SHP77 treated with DMSO at 0.1 percent for 48 hours (cell line): ENCODE results near the gene C1QTNF3.

Source experiments
- DNase-seq: peaks from one replicate; lab custom pipeline; 2025; lab: John Stamatoyannopoulos, UW

The C1QTNF3 gene

DNA sequence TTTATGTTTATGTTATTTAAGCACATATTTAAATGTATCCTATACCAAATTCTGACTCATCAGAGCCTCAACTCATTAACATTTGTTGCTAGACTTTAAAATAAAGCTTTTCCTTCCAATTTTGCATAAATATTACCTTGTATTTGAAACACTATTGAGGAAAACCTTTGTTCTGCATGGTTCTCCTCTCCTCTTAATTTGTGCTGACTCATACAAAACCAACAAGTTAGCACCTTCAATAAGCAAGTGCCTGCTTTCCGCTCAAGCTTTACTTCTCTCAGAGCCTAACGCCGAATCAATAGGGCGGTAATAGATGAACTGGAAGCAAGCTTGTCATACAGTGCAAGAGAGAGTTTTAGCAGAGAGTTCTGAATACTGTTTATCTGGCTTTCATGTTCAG lies 43.0 kb downstream of the C1QTNF3 start:
- no peak for DNase-seq

DNA sequence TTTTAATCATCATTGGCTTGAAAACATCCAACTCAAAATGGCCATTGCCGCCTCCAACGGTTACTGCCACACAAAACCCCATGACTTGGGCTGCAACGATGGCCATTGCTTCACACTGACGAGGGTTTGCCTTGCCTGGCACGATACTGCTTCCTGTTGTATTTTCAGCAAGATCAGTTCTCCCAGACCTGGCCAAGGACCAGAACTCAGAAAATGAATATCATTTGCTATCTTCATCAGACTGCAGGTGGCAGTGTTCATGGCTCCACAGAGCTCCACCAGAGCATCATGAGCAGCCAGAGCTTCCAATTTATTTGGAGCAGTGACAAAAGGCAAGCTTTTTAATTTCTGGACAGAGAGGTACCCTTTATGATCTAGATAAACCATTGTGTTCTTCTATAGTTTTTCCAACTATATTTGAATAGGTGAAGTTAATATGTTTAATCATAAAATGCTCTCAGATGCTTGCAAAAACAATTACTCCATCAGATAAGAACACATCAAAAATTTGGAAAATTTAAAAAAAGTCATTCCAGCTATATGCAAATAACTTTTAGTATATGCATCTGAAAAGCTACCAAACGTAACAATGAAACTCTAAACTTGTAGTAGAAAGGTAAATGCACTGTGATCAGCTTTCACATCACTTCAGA lies 45.6 kb downstream of the C1QTNF3 start:
- peak; percentile 70 for DNase-seq

DNA sequence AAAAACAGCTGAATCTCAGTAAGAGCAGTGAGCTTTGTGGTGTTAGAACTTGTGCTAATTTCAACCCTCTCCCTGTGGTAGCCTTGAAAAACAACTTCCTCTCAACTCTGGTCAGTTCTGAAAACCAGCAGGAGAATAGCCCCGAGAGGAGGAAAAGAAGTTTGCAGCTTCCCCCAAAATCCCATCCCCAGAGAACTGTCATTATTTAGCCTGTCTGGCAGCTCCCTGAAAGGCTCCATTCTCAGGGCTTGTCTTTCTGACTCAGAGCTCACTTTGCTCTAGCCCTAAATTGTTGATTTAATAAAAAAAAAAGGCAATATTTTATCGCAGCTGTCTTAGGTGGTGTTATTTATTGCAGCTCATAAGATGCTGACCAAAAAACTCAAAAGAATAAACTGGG lies 47.1 kb downstream of the C1QTNF3 start:
- DNase-seq, result no peak

DNA sequence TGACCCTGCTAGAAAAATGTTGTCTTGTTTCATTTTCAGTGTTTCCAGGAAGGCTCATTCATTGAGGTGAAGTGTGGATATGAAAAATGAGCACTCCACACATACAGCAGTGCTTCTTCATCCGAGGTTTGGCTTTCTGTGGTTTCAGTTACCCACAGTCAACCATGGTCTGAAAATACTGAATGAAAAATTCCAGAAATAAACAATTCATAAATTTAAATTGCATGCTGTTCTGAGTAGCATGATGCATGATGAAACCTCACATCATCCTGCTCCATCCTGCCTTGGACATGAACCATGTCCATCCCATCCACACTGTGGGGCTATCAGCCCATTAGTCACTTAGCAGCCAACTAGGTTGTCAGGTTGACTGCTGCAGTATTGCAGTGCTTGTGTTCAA lies 48.2 kb downstream of the C1QTNF3 start:
- DNase-seq, result no peak

DNA sequence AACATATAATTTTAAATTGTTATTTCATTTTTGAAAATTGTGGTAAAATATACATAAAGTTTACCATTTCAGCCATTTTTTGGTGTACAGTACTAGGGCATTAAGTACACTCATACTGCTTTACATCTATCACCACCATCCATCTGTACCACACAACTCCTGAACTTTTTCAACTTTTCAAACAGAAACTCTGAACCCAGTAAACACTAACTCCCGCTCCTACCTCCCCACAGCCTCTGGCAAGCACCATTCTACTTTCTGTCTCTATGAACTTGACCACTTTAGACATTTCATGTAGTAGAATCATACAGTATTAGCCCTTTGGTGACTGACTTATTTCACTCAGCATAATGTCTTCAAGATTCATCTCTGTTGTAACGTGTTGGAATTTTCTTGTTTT lies 50.1 kb downstream of the C1QTNF3 start:
- DNase-seq, result no peak

DNA sequence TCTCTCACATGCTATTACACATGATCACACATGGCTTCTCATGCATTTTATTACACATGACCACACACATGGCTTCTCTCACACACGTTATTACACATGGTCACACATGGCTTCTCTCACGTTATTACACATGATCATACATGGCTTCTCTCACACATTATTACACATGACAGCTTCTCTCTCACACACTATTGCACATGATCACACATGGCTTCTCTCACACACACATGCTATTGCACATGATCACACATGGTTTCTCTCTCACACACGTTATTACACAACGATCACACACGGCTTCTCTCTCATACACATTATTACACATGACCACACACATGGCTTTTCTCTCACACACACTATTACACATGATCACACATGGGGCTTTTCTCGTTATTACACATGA lies 57.6 kb downstream of the C1QTNF3 start:
- DNase-seq, result no peak

DNA sequence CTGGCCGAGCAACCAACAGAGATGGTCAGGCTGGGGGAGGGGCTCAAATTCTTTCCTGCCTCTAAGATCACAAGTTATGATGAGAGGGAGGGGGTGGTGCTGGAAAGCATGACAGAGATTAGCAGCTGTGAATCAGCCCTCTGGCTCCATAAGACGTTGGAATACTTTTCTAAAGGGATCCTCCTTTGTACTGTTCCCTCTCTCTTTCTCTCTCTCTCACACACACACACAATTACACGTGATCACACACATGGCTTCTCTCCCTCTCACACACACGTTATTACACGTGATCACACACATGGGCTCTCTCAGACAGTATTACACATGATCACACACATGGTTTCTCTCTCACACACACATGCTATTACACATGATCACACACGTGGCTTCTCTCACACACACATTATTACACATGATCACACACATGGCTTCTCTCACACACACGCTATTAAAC lies 58.3 kb downstream of the C1QTNF3 start, which contains the start of gene SLC45A2:
Gene SLC45A2 (minus strand): TSS at position 23 of the 454 bp plus-strand sequence. CDS start 110 bp downstream, outside the sequence.
- DNase-seq, result no peak

DNA sequence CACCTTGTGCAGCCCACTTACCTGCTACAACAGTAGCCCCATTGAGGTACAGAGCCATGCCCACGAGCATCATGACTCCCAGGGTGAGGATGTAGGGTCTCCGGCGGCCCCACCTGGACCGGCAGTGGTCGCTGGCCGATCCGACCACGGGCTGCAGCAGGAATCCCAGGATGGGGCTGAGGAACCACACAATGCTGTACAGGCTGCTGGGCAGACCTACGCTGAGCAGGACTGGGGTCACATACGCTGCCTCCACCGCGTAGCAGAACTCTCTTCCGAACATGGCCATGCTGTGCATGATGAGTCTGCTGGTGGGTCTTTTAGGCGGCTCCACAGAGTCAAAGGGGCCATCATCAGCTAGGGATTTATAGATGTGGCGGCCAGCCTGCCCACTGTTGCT lies 58.8 kb downstream of the C1QTNF3 start:
- no peak for DNase-seq

DNA sequence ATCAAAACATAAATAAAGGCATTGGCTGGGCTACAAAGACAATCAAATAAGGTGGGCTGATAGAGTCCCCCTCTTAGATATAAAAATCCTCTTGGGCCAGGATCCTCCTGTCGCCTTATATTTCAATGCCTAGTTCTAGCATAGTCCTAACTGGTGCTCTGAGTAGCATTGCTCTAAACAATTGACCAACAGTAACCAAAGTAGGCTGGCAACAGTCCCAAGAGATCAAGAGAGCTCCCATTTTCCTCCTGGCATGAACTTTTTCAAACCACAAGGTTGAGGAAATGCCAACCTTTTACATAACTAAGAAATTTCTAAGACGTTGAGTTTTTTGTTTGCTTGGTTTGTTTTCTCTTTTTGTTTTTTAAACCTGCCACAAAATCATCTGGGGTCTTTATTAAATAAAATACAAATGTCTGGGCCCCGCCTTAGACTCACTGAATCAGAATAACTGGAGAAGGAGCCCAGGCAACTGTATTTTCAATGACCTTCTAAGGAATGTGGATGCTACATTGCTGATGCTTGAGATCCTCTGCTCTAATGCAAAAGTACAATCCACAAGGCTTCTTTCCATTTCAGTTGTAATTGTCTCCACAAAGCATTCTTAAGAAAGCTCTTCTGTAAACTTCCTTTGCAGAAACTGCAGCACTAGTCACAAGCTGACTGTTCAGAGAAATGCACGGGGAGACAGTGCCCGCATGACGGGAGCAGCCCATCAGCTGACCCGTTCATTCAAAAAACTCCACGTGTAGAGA lies 61.4 kb downstream of the C1QTNF3 start:
- DNase-seq, result no peak

DNA sequence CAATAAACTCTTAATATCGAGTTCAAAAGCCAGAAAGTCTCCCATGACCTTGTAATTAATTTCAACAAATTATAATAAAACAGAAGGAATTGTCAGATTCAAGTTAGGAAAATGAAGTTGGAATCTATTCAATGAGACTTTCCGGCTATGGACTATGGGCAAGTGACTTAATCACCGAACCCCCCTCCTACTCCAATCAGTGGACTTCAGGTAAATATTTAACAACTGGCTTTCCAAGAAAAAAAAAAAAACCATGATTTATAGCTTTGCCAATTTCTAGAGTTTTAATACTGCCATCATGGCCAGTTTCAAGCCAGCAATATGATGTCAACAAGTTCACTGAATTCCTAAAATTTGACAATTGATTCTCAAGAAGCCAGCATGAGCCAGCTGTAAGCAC lies 63.0 kb downstream of the C1QTNF3 start:
- DNase-seq, result no peak

DNA sequence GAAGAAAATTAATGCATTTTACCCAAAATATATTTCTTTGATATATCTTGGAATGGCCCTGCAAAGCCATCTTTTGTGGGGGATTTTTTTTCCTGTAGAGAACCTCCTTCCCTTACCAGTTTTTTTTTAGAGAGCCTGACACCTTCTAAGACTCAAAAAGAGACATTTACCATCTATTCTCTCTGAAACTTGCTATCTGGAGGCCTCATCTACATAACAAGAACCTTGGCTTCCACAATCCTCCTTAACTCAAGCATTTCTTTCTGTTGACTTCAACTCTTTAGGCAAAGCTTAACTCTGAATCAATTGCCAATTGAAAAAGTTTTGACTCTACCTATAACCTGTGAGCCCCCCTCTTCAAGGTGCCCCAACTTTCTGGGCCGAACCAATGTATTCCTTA lies 64.7 kb downstream of the C1QTNF3 start:
- no peak for DNase-seq

DNA sequence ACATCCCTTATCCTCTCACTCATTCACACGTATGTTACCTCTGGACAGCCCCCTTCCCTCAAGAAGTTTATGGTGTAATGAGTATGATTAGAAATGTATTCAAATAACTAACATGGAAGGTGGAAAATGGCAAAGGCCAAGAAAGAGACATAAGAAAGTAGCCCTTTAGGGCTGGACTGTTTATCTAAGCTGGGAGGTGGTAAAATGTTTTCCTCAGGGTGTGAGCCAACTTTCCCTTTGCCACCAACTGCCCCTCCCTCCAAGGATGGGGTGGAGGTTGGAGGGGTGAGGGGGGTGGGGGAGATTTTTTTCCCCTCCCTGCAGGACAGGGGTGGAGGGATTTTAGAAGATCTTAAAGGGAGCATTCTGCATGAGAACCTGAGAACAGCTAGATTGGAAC lies 66.7 kb downstream of the C1QTNF3 start:
- DNase-seq, result no peak

DNA sequence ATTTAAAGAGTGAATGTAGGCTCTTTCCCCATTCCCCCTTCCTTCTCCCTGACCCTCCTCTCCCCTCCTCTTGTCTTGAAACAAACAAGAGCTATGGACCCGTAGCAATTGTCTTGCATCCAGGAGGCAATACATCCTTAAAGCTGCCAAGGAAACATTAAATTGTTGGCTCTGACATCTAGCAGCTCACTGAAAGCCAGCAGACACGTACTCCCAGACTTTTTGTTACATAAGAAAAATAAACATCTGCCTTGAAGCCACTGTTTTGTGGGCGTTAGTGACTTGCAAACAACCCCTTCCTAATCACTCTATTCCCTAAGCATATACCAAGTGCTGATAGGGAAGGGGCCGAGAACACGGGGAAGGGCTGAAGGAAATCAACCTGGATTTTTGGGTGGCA lies 67.2 kb downstream of the C1QTNF3 start:
- no peak for DNase-seq

DNA sequence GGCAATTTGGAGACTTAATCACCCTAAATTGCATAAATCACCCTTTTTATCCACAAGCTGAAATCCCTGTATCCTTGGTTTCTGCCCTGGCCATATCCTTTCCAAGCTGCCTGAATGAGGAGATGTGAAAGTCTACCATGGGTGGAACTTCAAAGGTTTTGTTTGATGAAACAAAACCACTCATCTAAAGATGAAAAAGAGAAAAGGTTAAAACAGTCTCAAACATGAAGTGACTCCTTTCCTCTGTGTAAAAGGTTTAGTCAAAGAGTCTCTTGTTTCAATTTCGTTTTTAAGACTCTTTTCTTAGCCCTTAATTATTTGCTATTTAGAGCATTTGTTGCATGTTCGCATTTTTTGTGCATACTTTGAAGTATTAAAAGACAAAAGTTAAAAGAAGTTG lies 69.7 kb downstream of the C1QTNF3 start:
- no peak for DNase-seq

DNA sequence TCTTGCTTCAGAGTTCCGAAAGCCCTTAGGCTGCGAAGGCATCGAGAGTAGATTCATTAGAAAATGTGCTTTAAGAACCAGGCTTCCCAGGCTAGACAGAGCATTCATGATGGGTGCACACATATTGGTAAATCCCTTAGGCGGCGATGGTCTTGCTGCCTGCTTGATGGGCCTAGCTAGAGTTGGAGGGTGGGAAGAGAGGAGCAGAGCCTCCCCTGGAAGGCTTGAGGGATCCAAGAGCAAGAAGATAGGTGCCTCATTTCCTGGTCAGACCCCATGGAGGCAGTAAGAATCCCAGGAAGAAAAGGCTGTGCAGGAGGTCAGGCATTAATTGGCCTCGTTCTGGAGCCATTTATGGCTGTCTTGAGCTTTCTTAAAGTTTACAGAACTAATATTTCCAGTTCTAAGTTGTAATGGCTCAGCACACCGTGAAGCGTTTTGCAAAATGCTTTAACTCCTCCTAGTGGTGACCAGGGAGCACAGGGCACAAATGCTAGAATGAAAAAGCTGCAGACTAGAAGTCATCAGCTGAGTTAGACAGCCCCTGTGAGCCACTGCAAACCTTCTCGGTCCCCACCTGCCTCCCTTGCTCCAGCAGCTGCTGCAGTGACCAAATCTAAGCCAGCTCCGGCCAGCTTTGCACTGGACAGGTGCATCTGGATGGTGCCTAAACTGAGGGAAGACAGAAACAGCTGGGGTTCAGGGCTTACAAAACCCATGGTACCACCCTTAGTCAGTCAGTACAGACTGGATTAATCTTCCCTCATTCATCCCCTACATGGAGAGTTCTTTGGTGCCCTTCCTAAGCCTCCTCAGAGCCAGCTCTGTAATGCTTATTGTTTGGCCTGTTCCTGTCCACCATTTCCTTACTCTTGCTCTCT lies 73.2 kb downstream of the C1QTNF3 start:
- DNase-seq, result peak; percentile 71

DNA sequence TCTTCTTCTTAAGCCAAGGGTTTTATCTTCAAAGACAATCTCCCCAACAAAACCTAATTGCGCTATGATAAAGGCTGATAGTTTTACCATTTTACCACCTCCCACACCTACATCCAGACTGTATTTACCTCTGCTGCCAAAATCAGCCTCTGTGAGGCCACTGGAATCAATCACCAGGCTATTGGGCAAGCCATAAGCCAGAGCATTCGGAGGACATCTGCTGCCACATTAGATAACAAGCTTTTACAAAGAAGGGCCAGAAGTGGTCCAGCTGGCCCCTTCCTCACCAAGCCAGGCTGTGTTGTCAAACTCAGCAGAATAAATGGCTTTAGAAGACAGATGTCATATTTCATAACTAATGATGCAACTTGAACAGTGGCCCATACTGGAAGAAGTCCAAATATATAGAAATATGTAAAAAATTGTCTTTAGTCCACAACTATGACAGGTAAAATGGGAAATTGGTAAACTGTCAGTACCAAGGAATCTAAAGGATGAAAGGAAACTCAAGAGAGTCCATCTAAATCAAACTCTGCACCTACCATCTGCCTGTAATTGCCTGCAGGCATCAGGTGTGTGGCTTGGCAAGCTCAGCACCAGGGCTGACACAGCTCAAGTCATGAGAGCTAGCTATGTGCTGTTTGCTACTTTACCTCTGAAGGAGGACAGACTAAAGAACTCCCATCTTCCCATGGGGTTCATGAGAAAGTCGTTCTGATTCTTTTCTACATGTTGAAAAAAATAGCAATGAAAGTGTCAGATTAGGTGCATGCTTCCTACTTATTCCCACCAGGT lies 74.6 kb downstream of the C1QTNF3 start:
- DNase-seq, result no peak
